IMR-90 (cell line): Measurements from ENCODE around the gene CMC2.

Experiments used
- BHLHE40 ChIP-seq: fragments of 150-350 bp; IDR thresholded peaks from 2 replicates; pipeline ENCODE4 v1.6.1; 2016; ENCODE audit warnings: mild to moderate bottlenecking, low read depth, low read length
- CEBPB ChIP-seq: IDR thresholded peaks from 2 replicates; pipeline ENCODE4 v1.6.1; 2012; ENCODE audit warnings: low read depth, low read length, improper control_type of control experiment
- CHD1 ChIP-seq: IDR thresholded peaks from 2 replicates; pipeline ENCODE4 v1.6.1; 2012; ENCODE audit warnings: low read depth, low read length, improper control_type of control experiment
- ELK1 ChIP-seq: fragments of 150-350 bp; IDR thresholded peaks from 2 replicates; pipeline ENCODE4 v1.6.1; 2016; ENCODE audit warnings: low read depth, mild to moderate bottlenecking, low read length, moderate library complexity, borderline replicate concordance
- FOS ChIP-seq: fragments of 150-350 bp; IDR thresholded peaks from 2 replicates; pipeline ENCODE4 v1.6.1; 2016; ENCODE audit warnings: low read depth, low read length
- MAZ ChIP-seq: IDR thresholded peaks from 2 replicates; pipeline ENCODE4 v1.6.1; 2012; ENCODE audit warnings: low read depth, mild to moderate bottlenecking, low read length, improper control_type of control experiment, moderate library complexity, borderline replicate concordance
- MXI1 ChIP-seq: IDR thresholded peaks from 2 replicates; pipeline ENCODE4 v1.6.1; 2012; ENCODE audit warnings: low read depth, mild to moderate bottlenecking, low read length, moderate library complexity, borderline replicate concordance
- POLR2A ChIP-seq: IDR thresholded peaks from 2 replicates; pipeline ENCODE4 v1.6.1; 2012; ENCODE audit warnings: mild to moderate bottlenecking, low read depth, low read length
- RFX5 ChIP-seq: IDR thresholded peaks from 2 replicates; pipeline ENCODE4 v1.8.0; 2012; ENCODE audit warnings: low read depth, mild to moderate bottlenecking, low read length, moderate library complexity
- USF2 ChIP-seq: fragments of 150-350 bp; IDR thresholded peaks from 2 replicates; pipeline ENCODE4 v1.6.1; 2017; ENCODE audit warnings: mild to moderate bottlenecking, antibody characterized with exemption, low read length, low read depth
- TF ChIP-seq, protein P1 (sequence below): conservative IDR thresholded peaks from 2 replicates; pipeline ENCODE4 v1.5.1; 2012; ENCODE audit warnings: mild to moderate bottlenecking, low read depth, low read length, improper control_type of control experiment

DNA sequence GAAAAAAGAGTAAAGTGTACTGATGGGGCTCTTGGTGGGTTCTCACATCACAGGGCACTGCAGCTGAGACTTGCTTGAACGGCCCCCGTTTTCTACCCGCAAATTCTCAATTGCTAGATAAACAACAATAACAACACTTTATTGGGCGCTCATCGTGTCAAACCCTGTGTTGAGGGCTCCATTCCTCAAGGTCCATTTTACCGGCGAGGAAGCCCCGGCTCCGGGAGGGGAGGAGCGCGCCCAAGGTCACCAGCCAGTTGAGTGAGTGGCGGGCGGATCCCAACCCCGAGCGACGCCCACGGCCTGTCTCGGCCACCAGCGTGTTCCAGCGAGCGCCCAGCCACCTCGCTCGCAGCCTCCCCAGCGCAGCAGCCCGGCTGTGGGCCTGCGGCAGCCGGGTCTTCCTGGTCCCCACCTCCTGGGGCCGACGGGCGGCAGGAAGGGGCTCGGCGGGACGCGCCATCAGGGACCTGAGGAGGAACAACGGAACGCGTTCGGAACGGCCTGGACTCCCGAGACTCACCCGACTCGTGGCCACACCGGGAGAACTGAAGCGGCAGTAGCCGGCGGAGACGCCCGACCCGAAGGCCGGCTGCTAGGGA is 373 bp downstream of the CMC2 start:
- TF ChIP-seq, protein P1, sequence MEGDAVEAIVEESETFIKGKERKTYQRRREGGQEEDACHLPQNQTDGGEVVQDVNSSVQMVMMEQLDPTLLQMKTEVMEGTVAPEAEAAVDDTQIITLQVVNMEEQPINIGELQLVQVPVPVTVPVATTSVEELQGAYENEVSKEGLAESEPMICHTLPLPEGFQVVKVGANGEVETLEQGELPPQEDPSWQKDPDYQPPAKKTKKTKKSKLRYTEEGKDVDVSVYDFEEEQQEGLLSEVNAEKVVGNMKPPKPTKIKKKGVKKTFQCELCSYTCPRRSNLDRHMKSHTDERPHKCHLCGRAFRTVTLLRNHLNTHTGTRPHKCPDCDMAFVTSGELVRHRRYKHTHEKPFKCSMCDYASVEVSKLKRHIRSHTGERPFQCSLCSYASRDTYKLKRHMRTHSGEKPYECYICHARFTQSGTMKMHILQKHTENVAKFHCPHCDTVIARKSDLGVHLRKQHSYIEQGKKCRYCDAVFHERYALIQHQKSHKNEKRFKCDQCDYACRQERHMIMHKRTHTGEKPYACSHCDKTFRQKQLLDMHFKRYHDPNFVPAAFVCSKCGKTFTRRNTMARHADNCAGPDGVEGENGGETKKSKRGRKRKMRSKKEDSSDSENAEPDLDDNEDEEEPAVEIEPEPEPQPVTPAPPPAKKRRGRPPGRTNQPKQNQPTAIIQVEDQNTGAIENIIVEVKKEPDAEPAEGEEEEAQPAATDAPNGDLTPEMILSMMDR, result no peak
- TF ChIP-seq MXI1 (peak; percentile 50; the same call in 1 of the 2 replicates), CHD1 (no peak), POLR2A (peak; percentile 94; the same call in 1 of the 2 replicates), USF2 (no peak), BHLHE40 (no peak), CEBPB (no peak), RFX5 (no peak), ELK1 (no peak), FOS (no peak), MAZ (no peak)
